ENCODE measurements around the gene TAS2R39. TPM values are rescaled to one million over a fixed set of nuclear protein-coding genes. Genes with fewer than 3 reads are reported as not detected.

The TAS2R39 gene
- polyA plus RNA-seq, 1 donor from 2014 or later: not detected

GRCh38 chr7:143203386-143203785, 20.2 kb downstream of the TAS2R39 start:
- H2AFZ ChIP-seq (ENCODE audit: low read depth, low read length): peak overlapping the region; percentile 19

GRCh38 chr7:143205560-143206293, 22.5 kb downstream of the TAS2R39 start:
- no peak overlapping the region for H3K9ac ChIP-seq (ENCODE audit: low read length)
- TF ChIP-seq REST (IDR thresholded peaks at IDR 0.05; ENCODE audit: borderline replicate concordance): no peak
- no peak for TF ChIP-seq TAF1 (IDR thresholded peaks at IDR 0.05; ENCODE audit: low read depth)
- no peak for TF ChIP-seq POLR2AphosphoS5 (IDR thresholded peaks at IDR 0.05)
- H3K9me3 ChIP-seq (ENCODE audit: low read length): no peaks in the 10 kb centered on the region
- H3K27ac ChIP-seq (ENCODE audit: low read length): no peak overlapping the region
- no peaks in the 10 kb centered on the region for H3K27me3 ChIP-seq (ENCODE audit: insufficient read depth, low read depth, low read length)
- H4K20me1 ChIP-seq (ENCODE audit: insufficient read depth): no peaks in the 10 kb centered on the region
- no peaks in the 10 kb centered on the region for H3K9me2 ChIP-seq (ENCODE audit: insufficient read depth, low read length)
- no peak overlapping the region for H3K4me2 ChIP-seq (ENCODE audit: low read length)
- H3K4me3 ChIP-seq (ENCODE audit: low read length): no peak overlapping the region
- no peak overlapping the region for H2AFZ ChIP-seq (ENCODE audit: low read depth, low read length)
- no peaks in the 10 kb centered on the region for H3F3A ChIP-seq (ENCODE audit: insufficient read depth, low read length, poor library complexity, severe bottlenecking)
- no peaks in the 10 kb centered on the region for H3K79me2 ChIP-seq (replicated peaks; ENCODE audit: insufficient read depth, low read length)
- no peaks in the 10 kb centered on the region for H3K36me3 ChIP-seq (ENCODE audit: insufficient read depth, low read length)

More at GRCh38 chr7:143203386-143203785, 20.2 kb downstream of the TAS2R39 start:
- Histone ChIP-seq H3K4me3 (ENCODE audit: low read length) (no peak overlapping the region), H3K9me3 (ENCODE audit: low read length) (no peaks in the 10 kb centered on the region), H3K79me2 (replicated peaks; ENCODE audit: insufficient read depth, low read length) (no peaks in the 10 kb centered on the region), H3K9ac (ENCODE audit: low read length) (no peak overlapping the region), H3K9me2 (ENCODE audit: insufficient read depth, low read length) (no peaks in the 10 kb centered on the region), H3F3A (ENCODE audit: insufficient read depth, low read length, poor library complexity, severe bottlenecking) (no peaks in the 10 kb centered on the region), H3K4me2 (ENCODE audit: low read length) (no peak overlapping the region), H3K27ac (ENCODE audit: low read length) (no peak overlapping the region), H3K36me3 (ENCODE audit: insufficient read depth, low read length) (no peaks in the 10 kb centered on the region), H4K20me1 (ENCODE audit: insufficient read depth) (no peaks in the 10 kb centered on the region), H3K27me3 (ENCODE audit: insufficient read depth, low read depth, low read length) (no peaks in the 10 kb centered on the region)
- TF ChIP-seq MXI1 (conservative IDR thresholded peaks at IDR 0.05; ENCODE audit: poor library complexity, severe bottlenecking) (no peak), RAD21 (conservative IDR thresholded peaks at IDR 0.05) (no peak), REST (IDR thresholded peaks at IDR 0.05; ENCODE audit: borderline replicate concordance) (peak; percentile 18), TAF1 (IDR thresholded peaks at IDR 0.05; ENCODE audit: low read depth) (no peak), POLR2AphosphoS5 (IDR thresholded peaks at IDR 0.05) (no peak)

- no peaks in the 10 kb centered on the region for H3K79me2 ChIP-seq (replicated peaks; ENCODE audit: insufficient read depth, low read length)
- no peak overlapping the region for H3K27ac ChIP-seq (ENCODE audit: low read length)
- no peaks in the 10 kb centered on the region for H4K20me1 ChIP-seq (ENCODE audit: insufficient read depth)
- H3K36me3 ChIP-seq (ENCODE audit: insufficient read depth, low read length): no peaks in the 10 kb centered on the region
- no peak overlapping the region for H3K4me2 ChIP-seq (ENCODE audit: low read length)
- no peaks in the 10 kb centered on the region for H3K9me2 ChIP-seq (ENCODE audit: insufficient read depth, low read length)
- no peak overlapping the region for H3K4me3 ChIP-seq (ENCODE audit: low read length)
- H3K9me3 ChIP-seq (ENCODE audit: low read length): no peaks in the 10 kb centered on the region
- H2AFZ ChIP-seq (ENCODE audit: low read depth, low read length): no peak overlapping the region
- no peak overlapping the region for H3K9ac ChIP-seq (ENCODE audit: low read length)
- no peaks in the 10 kb centered on the region for H3F3A ChIP-seq (ENCODE audit: insufficient read depth, low read length, poor library complexity, severe bottlenecking)
- H3K27me3 ChIP-seq (ENCODE audit: insufficient read depth, low read depth, low read length): no peaks in the 10 kb centered on the region
- TF ChIP-seq RAD21 (conservative IDR thresholded peaks at IDR 0.05) (no peak), POLR2AphosphoS5 (IDR thresholded peaks at IDR 0.05) (no peak), TAF1 (IDR thresholded peaks at IDR 0.05; ENCODE audit: low read depth) (no peak), MXI1 (conservative IDR thresholded peaks at IDR 0.05; ENCODE audit: poor library complexity, severe bottlenecking) (no peak), EZH2 (IDR thresholded peaks at IDR 0.05; ENCODE audit: borderline replicate concordance, insufficient read depth, low read length, poor library complexity, severe bottlenecking) (no peak), SMC3 (conservative IDR thresholded peaks at IDR 0.05; ENCODE audit: poor library complexity) (no peak), CTCF (IDR thresholded peaks at IDR 0.05; ENCODE audit: poor library complexity, severe bottlenecking) (no peak), EP300 (conservative IDR thresholded peaks at IDR 0.05; ENCODE audit: poor library complexity, severe bottlenecking) (no peak)
Measured at GRCh38 chr7:143210541-143210940, 27.3 kb downstream of the TAS2R39 start.
